HG02840 (cell line): ENCODE measurements around the gene PPP2R5D.
"Not testable (repeated sequence)": the region's sequence is repeated elsewhere in the genome, so short reads cannot be mapped to it uniquely, and the experiment has no call there.

ENCODE experiments used
- ATAC-seq: cut with Tn5 transposase; IDR thresholded peaks from one replicate; pipeline ENCODE4 v1.9.1; 2021; ENCODE audit warnings: mild to moderate bottlenecking, moderate library complexity, moderate number of reproducible peaks; ENCODE audit not compliant: unreplicated experiment, low FRiP score

Gene PPP2R5D

DNA sequence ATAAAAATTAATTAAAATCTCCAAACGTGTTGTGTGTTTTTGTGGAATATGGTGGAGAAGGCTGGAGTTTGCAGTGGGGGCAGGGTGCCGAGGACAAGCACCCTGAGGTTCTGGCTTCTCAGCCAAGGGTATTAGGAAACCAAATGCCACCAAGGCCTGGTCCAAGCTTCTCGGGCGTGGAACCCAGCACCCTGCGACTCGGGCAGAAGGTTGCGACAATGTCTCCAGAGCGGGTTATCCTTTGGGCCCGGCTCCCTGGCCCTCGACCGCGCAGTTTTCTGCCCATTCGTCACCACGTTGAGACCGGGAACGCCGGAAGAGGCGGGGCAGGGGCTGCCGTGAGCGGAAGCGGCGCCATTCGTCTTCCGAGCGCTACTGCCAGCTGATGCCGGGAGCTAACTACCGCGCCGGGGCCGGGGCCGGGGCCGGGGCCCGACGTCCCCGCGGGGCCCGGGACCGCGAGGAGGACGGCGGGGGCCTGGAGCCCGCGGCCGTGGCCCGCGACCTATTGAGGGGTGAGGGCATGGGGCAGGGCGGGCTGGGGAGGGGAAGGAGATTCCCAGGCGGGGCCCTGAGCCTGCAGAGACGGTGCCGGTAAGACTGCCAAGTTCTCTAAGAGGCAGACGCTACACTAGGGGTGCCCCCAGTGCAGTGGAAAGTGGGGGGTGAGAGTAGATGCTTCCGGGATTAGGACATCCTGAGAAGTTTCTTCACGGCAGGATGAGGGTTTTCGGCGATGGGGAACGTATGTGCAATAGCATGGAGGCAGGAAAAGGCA lies 37.1 kb downstream of the PPP2R5D start, which contains the start of gene RRP36:
Gene RRP36 (plus strand): TSS at position 354 of the 778 bp plus-strand sequence. CDS start 32 bp downstream, at position 386.
- peak; percentile 57 for ATAC-seq

DNA sequence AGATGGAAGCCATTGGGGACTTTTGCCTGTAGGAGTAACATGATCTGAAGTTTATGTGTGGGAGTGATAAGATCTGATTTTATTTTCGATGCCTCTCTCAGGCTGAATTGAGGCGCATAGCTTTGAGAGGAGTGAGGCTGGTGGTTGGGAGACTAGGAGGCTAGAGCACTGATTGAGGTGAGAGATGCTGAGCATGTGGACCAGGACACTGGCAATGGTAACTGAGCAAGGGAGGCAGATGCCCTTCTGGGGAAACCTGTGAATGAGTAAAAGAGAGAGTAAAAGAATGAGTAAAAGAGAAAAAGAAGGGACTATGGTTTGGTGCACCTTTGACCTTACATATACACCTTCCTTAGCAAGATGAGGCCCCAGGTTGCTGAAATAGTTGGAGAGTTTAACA lies 40.1 kb downstream of the PPP2R5D start:
- no peak for ATAC-seq

DNA sequence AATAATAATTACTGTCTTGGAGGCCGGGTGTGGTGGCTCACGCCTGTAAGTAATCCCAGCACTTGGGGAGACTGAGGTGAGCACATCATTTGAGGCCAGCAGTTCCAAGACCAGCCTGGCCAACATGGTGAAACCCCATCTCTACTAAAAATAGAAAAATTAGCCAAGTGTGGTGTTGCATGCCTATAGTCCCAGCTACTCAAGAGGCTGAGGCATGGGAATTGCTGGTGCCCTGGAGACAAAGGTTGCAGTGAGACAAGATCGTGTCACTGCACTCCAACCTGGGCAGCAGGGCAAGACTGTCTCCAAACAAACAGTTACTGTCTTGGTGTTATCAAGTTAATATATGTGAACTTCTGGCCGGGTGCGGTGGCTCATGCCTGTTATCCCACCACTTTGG lies 42.0 kb downstream of the PPP2R5D start:
- ATAC-seq, result no peak

DNA sequence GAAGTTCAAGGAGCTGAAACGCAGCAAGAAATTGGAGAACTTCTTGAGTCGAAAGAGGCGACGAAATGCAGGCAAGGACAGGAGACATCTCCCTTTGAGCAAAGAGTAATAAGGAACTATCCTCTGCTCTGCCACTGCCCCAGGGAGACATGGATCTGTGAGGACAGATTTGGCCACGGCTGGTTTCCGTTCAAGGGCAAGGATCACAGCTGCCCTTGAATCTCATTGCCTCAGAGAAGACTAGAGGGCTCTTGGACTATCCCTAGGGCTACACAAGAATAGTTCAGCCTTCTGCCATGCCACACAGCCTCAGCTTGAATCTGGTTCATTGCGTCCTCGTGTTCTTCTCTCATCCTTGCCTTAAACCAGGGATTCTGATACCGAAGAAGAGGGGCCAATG lies 44.8 kb downstream of the PPP2R5D start:
- no peak for ATAC-seq

DNA sequence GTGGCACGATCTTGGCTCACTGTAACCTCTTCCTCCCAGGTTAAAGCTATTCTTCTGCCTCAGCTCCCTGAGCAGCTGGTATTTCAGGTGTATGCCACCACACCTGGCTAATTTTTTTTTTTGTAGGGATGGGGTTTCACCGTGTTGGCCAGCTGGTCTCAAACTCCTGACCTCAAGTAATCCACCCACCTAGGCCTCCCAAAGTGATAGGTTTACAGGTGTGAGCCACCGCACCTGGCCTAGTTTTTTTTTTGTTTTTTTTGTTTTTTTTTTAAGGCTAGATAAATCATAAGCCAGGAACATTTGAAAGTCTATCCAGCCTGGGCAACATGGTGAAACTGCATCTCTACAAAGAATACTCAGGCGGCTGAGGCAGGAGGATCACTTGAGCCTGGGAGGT lies 48.0 kb downstream of the PPP2R5D start:
- ATAC-seq, result no peak

DNA sequence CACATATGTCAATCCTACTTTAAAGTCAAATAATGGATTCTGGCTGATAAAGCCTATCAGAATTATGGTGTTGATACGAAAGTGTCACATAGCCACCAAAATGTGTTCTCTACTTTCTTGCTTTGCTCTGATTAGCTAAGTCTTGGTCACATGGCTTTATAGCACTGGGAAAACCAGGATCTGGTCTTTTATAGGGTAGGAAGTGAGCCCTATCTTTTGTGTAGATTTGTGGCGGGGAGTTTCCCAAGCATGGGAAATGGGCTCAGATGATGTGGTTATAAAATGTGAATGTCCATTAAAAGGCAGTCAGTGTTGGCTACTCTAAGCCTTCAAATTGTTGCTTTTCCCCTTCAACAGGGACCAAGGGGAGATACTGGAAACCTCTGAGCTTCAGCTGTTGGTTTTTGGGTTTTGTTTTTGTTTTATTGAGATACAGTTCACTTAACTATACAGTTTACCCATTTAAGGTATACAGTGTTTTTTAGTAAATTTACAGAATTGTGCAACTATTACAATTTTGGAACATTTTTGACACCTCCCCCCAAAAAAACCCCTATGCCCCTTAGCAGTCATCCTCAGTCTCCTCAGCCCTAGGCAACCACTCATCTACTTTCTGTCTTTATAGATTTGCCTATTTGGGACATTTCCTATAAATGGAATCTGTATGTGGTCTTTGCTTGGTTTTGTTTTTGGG lies 49.3 kb downstream of the PPP2R5D start:
- no peak for ATAC-seq

DNA sequence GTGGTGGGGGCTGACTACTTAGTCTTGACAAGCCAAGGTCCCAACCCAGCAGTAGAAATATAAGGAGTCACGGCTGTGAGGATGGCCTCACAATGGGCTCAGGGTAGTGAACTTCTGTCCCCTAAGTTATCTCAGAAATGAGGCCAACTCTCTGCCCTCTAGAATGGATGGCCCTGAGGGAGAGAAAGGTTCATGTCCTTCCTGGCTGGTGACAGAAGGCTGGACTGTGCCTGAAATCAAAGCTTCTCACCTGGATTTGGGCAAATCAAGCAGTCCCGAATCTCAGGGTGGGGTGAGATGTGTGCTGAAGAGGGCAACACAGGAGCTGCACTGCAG lies 49.8 kb downstream of the PPP2R5D start:
- ATAC-seq, result no peak

DNA sequence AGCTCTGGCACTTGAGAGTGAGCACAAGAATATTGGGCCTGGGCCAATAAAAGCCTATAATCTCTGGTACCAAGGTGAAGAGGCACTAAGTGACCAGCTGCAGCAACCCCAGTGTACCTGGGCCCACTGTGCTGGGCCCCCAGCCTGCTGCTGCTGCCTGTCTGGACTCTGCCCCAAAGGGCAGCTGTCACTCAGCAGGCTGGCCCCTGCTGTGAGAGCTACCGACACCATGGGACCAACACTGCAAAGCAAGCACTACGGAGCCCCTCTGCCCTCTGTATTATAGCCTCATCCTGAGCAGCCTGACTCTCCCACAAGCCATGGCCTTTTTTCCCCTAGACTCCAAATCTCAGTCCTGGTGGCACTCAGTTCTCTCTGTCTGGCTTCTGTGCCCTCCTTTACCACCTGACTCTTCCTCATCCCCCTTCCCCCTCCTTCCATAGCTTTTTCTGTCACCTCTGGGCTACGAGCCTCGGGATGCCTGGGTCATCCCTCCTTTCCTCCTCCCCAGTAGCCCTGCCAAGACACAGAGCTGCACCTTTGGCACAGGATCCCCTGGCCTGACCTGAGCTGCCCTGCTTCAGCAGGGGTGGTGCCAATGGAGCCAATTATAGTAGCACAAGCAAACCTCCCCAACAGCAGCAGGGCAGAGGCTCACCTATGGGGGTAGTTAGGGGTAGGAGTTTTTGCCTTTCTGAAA lies 51.3 kb downstream of the PPP2R5D start:
- no peak for ATAC-seq

DNA sequence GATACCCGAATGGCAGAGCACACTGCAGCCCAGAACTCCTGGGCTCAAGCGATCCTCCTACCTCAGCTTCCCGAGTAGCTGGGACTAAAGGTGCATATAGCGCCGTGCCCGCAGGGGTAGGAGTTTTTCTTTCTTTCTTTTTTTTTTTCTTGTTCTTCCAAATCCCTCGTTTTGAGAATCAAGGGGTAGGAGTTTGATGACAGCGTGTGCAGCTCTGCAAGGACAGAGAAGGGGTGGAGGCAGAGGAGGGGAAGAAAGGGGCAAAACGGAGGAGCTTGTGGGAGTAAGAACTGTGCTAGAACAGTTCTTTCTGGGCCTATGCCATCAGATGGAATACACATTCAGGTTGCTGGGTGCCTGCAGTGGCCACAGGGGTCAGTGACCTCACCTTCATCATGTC lies 52.3 kb downstream of the PPP2R5D start:
- ATAC-seq, result no peak

DNA sequence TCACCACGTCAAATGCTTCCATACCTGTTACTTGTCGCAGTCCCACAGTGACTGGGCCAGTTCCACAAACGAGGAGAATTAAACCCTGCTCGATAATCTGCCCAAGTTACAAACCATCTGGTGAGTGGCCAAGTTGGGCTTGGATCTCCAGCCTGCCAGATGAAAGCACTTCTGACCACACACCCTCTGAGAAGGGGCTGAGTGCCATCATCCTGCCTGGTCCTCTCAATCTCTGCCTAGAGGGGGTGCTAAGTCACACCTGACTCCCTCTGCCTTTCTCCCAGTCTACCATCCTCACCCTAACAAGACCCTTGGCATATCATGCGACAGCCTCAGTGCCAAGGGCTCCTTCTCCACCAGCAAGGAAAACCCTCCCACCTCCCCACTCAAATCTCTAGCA lies 52.8 kb downstream of the PPP2R5D start:
- ATAC-seq, result no peak

DNA sequence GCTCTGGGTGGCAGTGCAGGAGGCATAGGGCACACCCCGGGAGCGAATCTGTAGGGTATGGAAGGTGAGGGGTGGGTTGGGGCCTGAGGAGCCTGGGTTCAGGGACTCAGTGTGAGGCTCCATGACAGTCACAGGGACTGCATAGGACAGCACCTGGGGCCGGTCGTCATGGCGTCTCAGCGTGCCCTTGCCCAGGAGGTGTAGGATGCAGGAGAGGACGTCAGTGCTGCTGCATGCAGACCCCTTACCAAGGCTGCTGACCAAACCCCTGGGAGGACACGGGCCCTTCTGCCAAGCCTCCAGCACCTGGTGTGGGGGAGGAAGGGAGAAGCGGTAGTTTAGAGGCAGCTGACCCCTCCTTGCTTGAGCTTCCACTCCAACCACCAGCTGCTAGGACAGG lies 53.3 kb downstream of the PPP2R5D start:
- ATAC-seq, result no peak

DNA sequence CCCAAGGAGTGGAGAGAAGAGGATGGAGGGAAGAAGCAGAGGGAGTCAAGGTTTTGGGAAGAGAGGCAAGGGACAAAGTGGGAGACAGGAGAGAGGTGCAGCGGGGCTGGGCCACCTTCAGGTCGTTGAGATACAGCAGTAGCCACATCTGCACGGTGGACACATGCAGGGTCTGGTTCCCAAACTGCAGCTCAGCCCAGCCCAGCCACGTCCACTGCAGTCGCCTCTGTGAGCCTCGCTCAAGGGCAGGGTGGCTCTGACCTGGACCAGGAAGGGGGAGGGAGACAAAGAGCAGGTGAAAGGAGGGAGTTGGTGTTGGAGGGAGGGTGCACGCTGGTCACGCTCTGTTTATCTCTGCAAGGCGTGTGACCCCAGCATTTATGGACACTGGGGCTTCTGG lies 54.4 kb downstream of the PPP2R5D start:
- ATAC-seq, result no peak

DNA sequence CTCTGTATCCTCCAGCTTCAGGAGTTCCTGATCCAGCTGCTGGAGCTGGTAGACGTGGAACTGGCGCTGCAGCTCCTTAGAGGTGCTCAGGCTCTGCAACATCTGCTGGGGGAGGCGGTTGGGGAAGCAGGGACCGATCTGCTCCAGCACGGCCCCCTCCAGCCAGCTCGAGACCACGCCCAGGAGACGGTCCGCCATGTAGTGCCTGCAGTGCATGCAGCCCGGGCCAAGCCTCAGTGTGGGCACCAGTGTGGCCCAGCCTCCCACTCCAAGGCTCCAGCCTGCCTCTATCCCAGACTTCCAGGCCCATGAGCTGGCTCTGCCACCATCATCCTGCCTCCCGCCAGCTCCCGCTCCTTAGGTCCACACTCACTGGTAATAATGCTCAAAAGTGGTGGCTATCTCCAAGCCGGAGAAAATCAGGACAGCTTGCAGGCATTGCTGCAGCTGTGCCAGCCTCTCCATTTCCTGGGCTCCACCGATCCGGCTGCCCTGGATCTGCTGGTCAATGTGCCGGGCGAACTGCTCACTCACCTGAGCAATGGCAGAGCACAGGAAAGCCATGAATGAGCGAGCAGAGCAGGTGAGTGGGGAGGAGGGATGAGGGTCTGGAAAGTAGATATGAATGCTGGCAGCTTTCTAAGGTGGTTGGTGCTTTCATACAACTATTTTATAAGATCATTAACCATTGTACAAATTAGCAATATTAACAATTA lies 56.3 kb downstream of the PPP2R5D start:
- ATAC-seq, result no peak

DNA sequence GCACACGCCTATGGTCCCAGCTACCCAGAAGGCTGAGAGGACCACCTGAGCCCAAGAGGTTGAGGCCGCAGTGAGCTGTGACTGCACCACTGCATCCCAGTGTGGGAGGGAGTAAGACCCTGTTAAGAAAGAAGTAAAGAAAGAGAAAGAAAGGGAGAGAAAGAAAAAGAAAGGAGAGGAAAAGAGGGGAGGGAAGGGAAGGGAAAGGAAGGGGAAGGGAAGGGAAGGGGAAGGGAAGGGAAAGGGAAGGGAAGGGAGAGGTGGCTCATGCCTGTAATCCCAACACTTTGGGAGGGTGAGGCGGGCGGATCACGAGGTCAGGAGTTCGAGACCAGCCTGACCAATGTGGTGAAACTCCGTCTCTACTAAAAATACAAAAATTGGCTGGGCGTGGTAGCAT lies 57.1 kb downstream of the PPP2R5D start:
- ATAC-seq, result not testable (repeated sequence)

DNA sequence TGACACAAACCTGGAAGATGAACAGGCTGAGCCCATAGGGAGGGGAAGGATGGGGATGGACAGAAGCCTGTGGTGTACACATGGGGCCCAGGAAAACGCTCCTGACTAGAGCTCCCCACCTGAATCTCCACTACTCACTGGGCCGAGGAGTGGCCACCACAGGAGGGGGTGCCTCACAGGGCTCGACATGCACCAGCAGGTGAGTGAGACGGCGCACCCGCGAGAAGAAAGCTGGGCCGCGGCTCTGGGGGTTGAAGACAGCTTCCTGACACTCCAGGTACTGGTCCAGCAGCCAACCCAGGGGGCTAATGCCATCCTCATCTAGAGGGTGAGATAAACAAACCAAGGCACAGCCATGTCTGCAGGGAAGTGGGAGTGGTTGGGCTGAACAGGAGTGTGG lies 58.9 kb downstream of the PPP2R5D start:
- ATAC-seq, result no peak

DNA sequence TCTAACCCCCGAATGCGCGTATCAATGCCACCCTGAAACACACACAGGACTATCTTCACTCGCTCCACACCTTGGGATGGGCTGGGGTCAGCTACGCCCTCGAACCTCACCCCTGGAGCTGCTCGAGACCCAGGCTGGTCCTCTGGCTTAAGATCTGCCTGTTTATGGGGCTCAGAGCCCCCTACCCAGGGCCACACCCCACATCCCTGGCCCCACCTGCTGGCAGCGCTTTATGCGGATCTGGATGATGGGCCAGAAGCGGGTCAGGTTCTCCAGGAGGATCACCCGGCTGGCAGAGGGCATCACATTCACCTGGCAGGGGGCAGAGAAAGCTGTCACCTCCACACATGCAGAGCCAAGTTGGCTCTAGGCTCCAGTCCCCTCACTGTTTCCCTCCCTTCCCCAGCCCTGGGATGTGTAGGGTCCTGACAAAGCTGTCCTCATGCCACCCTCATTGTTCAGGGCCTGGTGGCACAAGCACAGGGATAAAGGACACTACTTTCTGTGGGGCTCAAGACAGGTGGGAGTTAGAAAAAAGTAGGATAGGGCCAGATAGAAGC lies 61.1 kb downstream of the PPP2R5D start:
- ATAC-seq, result no peak

DNA sequence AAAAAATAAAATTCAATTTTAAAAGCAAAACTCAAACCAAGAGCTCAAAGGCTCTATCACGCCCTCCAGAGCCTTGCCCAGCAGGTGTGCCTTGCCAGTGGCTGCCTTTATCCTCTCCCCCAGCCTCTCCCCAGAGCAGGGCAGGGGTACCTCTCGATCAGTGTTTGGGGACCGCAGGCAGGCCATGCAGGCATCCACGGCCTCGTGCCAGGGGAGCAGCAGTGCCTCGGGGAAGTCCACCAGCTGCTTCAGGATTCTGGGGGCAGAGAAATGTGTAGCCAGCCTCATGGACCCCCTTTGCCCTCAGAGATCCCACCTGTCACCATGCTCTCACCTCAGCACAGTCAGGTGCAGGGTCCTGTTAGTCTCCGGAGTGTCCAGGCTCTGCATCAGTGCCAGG lies 63.6 kb downstream of the PPP2R5D start:
- no peak for ATAC-seq

DNA sequence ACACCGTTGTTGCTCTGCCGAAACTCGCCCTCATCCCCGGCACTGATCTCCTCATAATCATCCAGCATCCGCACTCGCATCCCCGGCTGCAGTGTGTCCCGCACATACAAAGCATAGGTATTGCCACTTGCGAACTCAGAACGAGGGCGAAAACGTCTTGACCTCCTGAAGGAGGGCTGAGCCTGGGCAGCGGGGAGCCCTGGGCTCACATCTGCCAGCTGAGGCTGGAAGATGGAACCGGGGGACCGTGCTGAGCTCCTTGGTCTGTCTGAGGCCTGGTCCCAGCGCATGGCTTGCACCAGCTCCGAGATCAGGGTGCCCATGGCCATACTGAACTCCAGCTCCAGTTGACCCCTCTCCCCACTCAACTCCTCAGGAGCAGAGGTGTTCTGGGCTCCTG lies 66.6 kb downstream of the PPP2R5D start:
- ATAC-seq, result no peak

DNA sequence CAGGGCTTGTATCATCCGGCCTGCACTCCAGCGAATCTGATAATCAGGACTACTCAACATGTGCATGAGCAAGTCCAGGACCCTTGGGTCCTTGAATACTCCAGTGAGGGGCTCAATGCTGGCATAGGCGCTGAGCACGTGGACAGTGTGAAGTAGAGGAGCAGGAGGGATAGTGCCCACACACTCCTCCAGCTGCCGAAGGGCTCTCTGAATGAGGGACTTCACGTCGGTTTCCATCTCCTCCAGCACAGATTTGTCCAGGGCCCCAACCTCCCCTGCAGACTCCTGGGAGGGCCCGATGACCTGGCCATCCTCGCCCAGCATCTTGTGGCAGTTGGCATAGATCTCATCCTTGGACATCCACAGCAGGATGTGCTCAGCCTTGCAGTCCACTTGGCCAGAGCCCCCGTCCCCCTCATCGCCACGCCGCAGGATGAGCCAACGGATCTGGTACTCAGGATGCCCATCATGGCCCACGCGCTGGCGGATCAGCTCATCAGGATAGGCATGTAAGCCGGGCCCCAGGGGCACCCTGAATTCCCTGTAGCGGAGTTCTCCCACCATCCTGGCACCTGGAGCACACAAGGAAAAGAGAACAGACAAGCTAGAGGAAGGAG lies 68.0 kb downstream of the PPP2R5D start:
- no peak for ATAC-seq

DNA sequence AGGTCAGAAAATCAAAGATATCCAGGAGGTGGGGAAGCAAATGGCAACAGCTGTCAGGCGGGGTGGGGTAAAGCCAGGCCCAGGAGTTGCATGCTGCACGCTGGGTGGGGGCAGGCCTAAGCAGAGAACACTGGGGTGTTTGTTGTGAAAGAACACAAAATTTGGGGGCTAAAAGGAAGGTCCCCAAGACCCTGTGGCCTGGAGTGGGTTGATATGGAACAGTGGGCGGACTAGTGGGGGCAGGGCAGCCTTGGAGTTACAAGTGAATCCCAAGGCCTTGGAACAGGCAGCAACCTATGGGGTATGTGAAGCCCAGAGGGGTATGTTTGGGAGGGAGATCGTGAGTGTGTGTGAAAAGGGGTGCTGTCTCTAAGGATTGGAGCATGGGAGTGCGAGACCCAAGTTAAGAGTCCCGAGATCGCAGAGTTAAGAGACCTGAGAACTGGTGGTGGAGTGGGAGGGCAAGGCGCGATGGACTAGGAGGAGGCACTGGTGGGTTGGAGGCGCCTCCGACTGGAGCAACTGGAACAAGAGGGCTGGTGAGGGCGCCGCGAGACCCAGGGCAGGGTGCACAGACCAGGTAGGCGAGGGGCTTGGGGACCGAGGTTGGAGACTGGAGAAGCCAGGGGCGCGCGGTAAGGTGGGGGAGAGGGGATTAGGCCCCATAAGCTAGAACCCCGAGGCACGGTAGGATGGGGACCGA lies 68.6 kb downstream of the PPP2R5D start:
- peak; percentile 17 for ATAC-seq
